Type B pancreatic cell (in vitro differentiated cells): ENCODE results near the gene DSCAM. TPM values are rescaled to one million over a fixed set of nuclear protein-coding genes. Genes with fewer than 3 reads are reported as not detected.

Experiments used
- DNase-seq: peaks from one replicate; pipeline ENCODE4 v3.0.0; 2021; ENCODE audit warnings: mixed read lengths; ENCODE audit not compliant: unreplicated experiment; ENCODE audit errors: extremely low spot score
- H3K27ac Mint-ChIP-seq: 2 replicates; pipeline ENCODE4 v1.8.0; 2021; ENCODE audit warnings: mild to moderate bottlenecking, mixed read lengths
- H3K27me3 Mint-ChIP-seq: 2 replicates; pipeline ENCODE4 v1.8.0; 2021; ENCODE audit warnings: mixed read lengths
- H3K36me3 Mint-ChIP-seq: 2 replicates; pipeline ENCODE4 v1.8.0; 2021; ENCODE audit warnings: mixed read lengths
- H3K4me1 Mint-ChIP-seq: one replicate; pipeline ENCODE4 v1.8.0; 2021; ENCODE audit warnings: mixed read lengths; ENCODE audit not compliant: unreplicated experiment
- H3K4me3 Mint-ChIP-seq: 2 replicates; pipeline ENCODE4 v1.8.0; 2021; ENCODE audit warnings: mild to moderate bottlenecking, mixed read lengths
- H3K9me3 Mint-ChIP-seq: 2 replicates; pipeline ENCODE4 v1.8.0; 2021; ENCODE audit warnings: mixed read lengths
- total RNA-seq: library from RNA; stranded (reverse); gene quantifications from 2 replicates; pipeline ENCODE4 v1.2.1, GENCODE V29; 2021; ENCODE audit warnings: low replicate concordance
- TF ChIP-seq, protein P1 (sequence below): fragments of 200-600 bp; sonication (generic); conservative IDR thresholded peaks from 2 replicates; pipeline ENCODE4 v1.5.0; 2021; ENCODE audit warnings: antibody characterized with exemption, mild to moderate bottlenecking

Gene DSCAM
- total RNA-seq, 1 donor from 2014 or later, result 1.4 TPM

DNA sequence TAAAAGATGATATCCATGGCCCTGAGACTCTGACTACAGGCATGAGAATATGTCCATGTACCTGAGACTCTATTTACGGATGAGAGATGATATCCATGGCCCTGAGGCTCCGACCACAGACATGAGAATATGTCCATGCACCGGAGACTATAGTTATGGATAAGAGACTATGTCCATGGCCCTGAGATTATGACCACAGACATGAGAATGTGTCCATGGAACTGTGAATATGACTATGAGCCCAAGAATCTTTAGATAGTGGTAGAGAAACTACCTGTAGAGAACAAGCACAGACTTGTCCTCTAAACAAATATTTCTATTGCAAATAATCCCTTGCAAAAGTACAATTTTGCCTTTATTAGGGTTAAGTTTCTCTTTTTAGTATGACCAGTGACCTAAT, 716.5 kb downstream of the DSCAM start:
- Mint-ChIP-seq H3K27ac (no peak overlapping the region), H3K36me3 (no peaks in the 10 kb centered on the region)
- TF ChIP-seq, protein P1, sequence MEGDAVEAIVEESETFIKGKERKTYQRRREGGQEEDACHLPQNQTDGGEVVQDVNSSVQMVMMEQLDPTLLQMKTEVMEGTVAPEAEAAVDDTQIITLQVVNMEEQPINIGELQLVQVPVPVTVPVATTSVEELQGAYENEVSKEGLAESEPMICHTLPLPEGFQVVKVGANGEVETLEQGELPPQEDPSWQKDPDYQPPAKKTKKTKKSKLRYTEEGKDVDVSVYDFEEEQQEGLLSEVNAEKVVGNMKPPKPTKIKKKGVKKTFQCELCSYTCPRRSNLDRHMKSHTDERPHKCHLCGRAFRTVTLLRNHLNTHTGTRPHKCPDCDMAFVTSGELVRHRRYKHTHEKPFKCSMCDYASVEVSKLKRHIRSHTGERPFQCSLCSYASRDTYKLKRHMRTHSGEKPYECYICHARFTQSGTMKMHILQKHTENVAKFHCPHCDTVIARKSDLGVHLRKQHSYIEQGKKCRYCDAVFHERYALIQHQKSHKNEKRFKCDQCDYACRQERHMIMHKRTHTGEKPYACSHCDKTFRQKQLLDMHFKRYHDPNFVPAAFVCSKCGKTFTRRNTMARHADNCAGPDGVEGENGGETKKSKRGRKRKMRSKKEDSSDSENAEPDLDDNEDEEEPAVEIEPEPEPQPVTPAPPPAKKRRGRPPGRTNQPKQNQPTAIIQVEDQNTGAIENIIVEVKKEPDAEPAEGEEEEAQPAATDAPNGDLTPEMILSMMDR, result no peak

DNA sequence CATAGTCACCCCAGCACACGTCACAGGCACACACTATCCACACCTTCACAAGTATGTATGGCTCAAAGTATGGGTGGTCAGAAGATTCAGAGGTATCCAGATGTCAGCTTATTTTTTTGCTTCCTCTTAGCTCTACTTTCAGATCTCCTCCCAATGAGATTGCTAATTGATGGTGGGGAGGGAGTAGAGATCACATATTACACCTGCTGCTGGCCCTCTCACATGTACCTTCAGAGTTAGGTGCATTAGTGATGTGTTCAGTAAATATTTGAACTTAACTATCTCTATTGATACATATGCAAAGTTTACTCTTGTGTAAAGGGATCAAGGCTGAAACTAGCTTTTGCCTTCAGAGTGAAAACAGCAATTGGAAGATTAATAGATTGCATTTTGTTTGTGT, 717.1 kb downstream of the DSCAM start:
- Mint-ChIP-seq H3K4me1 (no peaks in the 10 kb centered on the region), H3K4me3 (no peak overlapping the region), H3K36me3 (no peaks in the 10 kb centered on the region), H3K27me3 (no peaks in the 10 kb centered on the region), H3K27ac (no peak overlapping the region), H3K9me3 (peaks cover 5% of the 10 kb centered on the region)
- no peak for DNase-seq
- TF ChIP-seq, protein P1, result no peak

More for the DNA sequence above, 716.5 kb downstream of the DSCAM start:
- no peaks in the 10 kb centered on the region for H3K4me1 Mint-ChIP-seq
- H3K4me3 Mint-ChIP-seq, result no peak overlapping the region
- peaks cover 5% of the 10 kb centered on the region for H3K9me3 Mint-ChIP-seq
- DNase-seq, result no peak
- H3K27me3 Mint-ChIP-seq, result no peaks in the 10 kb centered on the region

DNA sequence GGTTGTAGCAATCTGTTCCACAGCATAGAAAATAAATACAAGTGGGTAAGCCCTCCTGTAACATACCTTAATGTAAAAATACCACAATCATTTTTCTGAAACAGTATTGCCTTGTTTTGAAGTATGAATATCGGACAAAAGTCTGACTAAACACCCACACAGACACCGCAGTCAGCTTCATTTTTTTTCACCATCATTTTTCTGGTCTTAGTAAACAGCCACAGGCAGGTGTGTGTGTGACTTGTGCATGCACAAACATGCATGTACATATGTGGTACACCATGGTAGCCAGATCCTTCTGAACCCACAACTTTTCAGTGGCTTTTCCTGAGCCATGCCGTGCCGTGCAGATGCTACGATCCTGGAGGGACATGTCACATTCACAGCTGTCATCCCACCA, 718.1 kb downstream of the DSCAM start:
- Mint-ChIP-seq H3K4me3 (no peak overlapping the region), H3K9me3 (peaks cover 5% of the 10 kb centered on the region), H3K4me1 (no peaks in the 10 kb centered on the region), H3K36me3 (no peaks in the 10 kb centered on the region), H3K27ac (no peak overlapping the region), H3K27me3 (no peaks in the 10 kb centered on the region)
- TF ChIP-seq, protein P1, result no peak
- DNase-seq, result no peak

DNA sequence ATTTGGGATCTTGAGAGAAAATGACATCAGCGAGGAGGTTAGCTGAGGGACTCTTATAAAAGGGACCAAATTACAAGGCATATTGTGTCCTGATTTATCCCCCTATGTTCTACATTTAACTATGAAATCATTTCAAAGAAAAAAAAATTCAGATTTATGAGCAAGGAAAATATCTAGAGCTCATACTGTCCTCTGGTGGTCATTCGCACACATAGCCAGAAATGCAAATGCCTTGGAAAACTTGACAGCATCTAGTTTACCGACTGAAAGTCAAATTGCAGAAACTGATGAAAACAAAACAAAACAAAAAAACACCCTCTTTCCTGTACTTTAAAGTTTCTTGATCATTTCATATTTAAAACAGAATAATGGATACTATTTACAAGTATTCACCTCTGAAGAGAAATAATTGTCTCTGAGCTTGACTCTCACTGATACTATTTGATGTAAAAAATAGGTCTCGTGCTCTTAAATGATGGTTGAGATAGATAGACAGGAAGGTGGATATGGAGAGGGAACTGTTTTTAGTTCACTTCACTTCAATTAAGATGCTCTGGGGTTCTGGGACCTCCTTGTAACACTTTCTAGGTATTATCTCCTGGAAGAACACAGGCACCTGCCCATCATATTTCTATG, 725.9 kb downstream of the DSCAM start:
- Mint-ChIP-seq H3K9me3 (no peaks in the 10 kb centered on the region), H3K4me1 (no peaks in the 10 kb centered on the region), H3K4me3 (no peak overlapping the region), H3K36me3 (no peaks in the 10 kb centered on the region), H3K27me3 (no peaks in the 10 kb centered on the region), H3K27ac (no peak overlapping the region)
- TF ChIP-seq, protein P1, result peak; percentile 99
- no peak for DNase-seq

DNA sequence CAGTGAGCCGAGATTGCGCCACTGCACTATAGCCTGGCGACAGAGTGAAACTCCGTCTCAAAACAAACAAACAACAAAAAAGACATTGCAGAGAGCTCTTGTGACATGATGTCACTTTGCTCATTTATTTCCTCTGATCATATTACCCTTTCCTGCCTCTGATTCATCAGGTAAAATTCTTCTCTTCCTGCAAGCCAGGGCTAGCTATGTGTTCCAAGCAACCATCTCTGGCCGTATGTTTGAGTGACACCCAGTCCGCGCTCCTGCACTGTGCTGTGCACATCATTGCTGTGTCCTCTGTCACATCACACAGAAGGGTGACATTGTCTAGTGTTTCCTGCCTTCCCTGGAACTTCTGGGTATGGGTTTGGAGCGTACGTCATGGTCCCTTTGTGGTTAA, 728.4 kb downstream of the DSCAM start:
- Mint-ChIP-seq H3K27ac (no peak overlapping the region), H3K9me3 (no peaks in the 10 kb centered on the region), H3K4me3 (no peak overlapping the region), H3K4me1 (no peaks in the 10 kb centered on the region), H3K27me3 (no peaks in the 10 kb centered on the region), H3K36me3 (no peaks in the 10 kb centered on the region)
- TF ChIP-seq, protein P1, result no peak
- no peak for DNase-seq
